ENCODE data around the gene ALG2.
A peak's percentile ranks its signal among the peaks of the same experiment; 100 is the strongest.

ALG2 gene

DNA sequence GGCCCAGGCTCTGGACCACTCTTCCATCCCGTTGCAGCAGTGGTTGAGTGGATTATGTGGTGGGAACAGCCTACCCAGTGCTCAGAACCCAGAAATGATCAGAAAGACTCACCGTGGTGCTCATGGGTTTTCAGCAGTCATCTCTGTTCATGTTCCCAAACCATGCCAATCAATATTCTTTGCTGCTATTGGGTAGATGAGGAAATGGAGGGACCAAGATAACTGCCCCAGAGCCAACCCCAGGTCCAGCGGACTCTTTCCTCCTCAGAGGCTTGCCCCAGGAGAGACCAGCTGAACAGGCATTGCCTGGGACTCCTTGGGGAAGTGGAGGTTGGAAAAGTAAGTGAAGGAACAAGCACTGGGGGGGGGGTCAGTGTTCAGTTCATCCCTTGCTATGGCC, 38.1 kb downstream of the ALG2 start:
- no peak overlapping the region for H3K4me3 ChIP-seq (ENCODE audit: low read length, poor library complexity, severe bottlenecking)
- no peak overlapping the region for H3K4me2 ChIP-seq (ENCODE audit: low read depth, low read length, poor library complexity, severe bottlenecking)
- H3K27me3 ChIP-seq (ENCODE audit: insufficient read depth, low read length, poor library complexity, severe bottlenecking) = no peaks in the 10 kb centered on the region
- no peaks in the 10 kb centered on the region for H3K79me2 ChIP-seq (ENCODE audit: insufficient read depth, low read length)
- H3K36me3 ChIP-seq (ENCODE audit: insufficient read depth, low read length) = no peaks in the 10 kb centered on the region
- no peaks in the 10 kb centered on the region for H3K9me2 ChIP-seq (replicated peaks; ENCODE audit: low read depth, low read length)
- no peak for TF ChIP-seq EZH2phosphoT487 (IDR thresholded peaks at IDR 0.05; ENCODE audit: borderline replicate concordance)
- H3K9me3 ChIP-seq (ENCODE audit: insufficient read depth, low read depth, low read length) = no peaks in the 10 kb centered on the region
- no peak overlapping the region for H3K9ac ChIP-seq (ENCODE audit: low read depth, low read length, poor library complexity, severe bottlenecking)
- no peak overlapping the region for H2AFZ ChIP-seq (ENCODE audit: low read length)
- H4K20me1 ChIP-seq (ENCODE audit: insufficient read depth, low read length, poor library complexity, severe bottlenecking) = no peaks in the 10 kb centered on the region
- H3F3A ChIP-seq (ENCODE audit: low read depth) = 0 out of 2 replicates have a peak, but pooled peaks cover 4% of the 10 kb centered on the region
- H3K4me1 ChIP-seq (ENCODE audit: insufficient read depth, low read length, poor library complexity, severe bottlenecking) = peaks cover 59% of the 10 kb centered on the region

- no peaks in the 10 kb centered on the region for H4K20me1 ChIP-seq (ENCODE audit: insufficient read depth, low read length, poor library complexity, severe bottlenecking)
- H3K79me2 ChIP-seq (ENCODE audit: insufficient read depth, low read length) = no peaks in the 10 kb centered on the region
- H3K9ac ChIP-seq (ENCODE audit: low read depth, low read length, poor library complexity, severe bottlenecking) = no peak overlapping the region
- TF ChIP-seq CTCF (conservative IDR thresholded peaks at IDR 0.05; ENCODE audit: low read length) (no peak), EZH2phosphoT487 (IDR thresholded peaks at IDR 0.05; ENCODE audit: borderline replicate concordance) (no peak)
- H3K27me3 ChIP-seq (ENCODE audit: insufficient read depth, low read length, poor library complexity, severe bottlenecking) = no peaks in the 10 kb centered on the region
- no peak overlapping the region for H2AFZ ChIP-seq (ENCODE audit: low read length)
- H3K4me1 ChIP-seq (ENCODE audit: insufficient read depth, low read length, poor library complexity, severe bottlenecking) = peaks cover 56% of the 10 kb centered on the region
- no peak overlapping the region for H3K4me3 ChIP-seq (ENCODE audit: low read length, poor library complexity, severe bottlenecking)
- H3F3A ChIP-seq (ENCODE audit: low read depth) = 0 out of 2 replicates have a peak, but pooled peaks cover 4% of the 10 kb centered on the region
- peak overlapping the region; percentile 27 for H3K4me2 ChIP-seq (ENCODE audit: low read depth, low read length, poor library complexity, severe bottlenecking)
- no peaks in the 10 kb centered on the region for H3K36me3 ChIP-seq (ENCODE audit: insufficient read depth, low read length)
- no peaks in the 10 kb centered on the region for H3K9me3 ChIP-seq (ENCODE audit: insufficient read depth, low read depth, low read length)
- H3K9me2 ChIP-seq (replicated peaks; ENCODE audit: low read depth, low read length) = no peaks in the 10 kb centered on the region
Observed at GRCh38 chr9:99182356-99182755, 39.4 kb downstream of the ALG2 start.

- Histone ChIP-seq H4K20me1 (ENCODE audit: insufficient read depth, low read length, poor library complexity, severe bottlenecking) (no peaks in the 10 kb centered on the region), H3F3A (ENCODE audit: low read depth) (0 out of 2 replicates have a peak, but pooled peaks cover 4% of the 10 kb centered on the region), H3K9me2 (replicated peaks; ENCODE audit: low read depth, low read length) (no peaks in the 10 kb centered on the region), H3K9ac (ENCODE audit: low read depth, low read length, poor library complexity, severe bottlenecking) (peak overlapping the region; percentile 24), H3K4me1 (ENCODE audit: insufficient read depth, low read length, poor library complexity, severe bottlenecking) (peaks cover 48% of the 10 kb centered on the region), H3K9me3 (ENCODE audit: insufficient read depth, low read depth, low read length) (no peaks in the 10 kb centered on the region), H3K79me2 (ENCODE audit: insufficient read depth, low read length) (no peaks in the 10 kb centered on the region), H3K27me3 (ENCODE audit: insufficient read depth, low read length, poor library complexity, severe bottlenecking) (no peaks in the 10 kb centered on the region), H3K36me3 (ENCODE audit: insufficient read depth, low read length) (no peaks in the 10 kb centered on the region), H3K4me2 (ENCODE audit: low read depth, low read length, poor library complexity, severe bottlenecking) (peak overlapping the region; percentile 27), H2AFZ (ENCODE audit: low read length) (peak overlapping the region; percentile 67), H3K4me3 (ENCODE audit: low read length, poor library complexity, severe bottlenecking) (no peak overlapping the region)
- TF ChIP-seq CTCF (conservative IDR thresholded peaks at IDR 0.05; ENCODE audit: low read length) (no peak), EZH2phosphoT487 (IDR thresholded peaks at IDR 0.05; ENCODE audit: borderline replicate concordance) (no peak)
Observed at GRCh38 chr9:99181621-99182020, 40.1 kb downstream of the ALG2 start.

DNA sequence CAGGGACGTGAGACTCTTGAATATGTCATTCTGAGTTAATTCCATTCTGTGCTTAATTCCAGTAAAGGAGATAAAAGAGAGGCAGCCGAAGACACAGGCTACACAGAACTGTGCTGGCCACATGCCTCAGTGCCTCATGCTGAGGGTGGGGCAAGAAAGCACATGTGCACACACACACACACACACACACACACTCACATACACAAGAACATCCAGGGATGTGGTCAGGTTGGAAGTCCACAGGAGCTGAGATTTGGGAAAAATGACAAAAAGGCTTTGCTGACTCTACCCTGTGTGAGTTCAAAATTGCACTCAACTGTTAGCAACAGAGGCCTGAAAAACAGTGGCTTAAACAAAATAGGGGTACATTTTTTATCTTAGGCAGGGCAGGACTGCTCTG, 40.5 kb downstream of the ALG2 start:
- H3K4me1 ChIP-seq (ENCODE audit: insufficient read depth, low read length, poor library complexity, severe bottlenecking) = peaks cover 45% of the 10 kb centered on the region
- peak overlapping the region; percentile 67 for H2AFZ ChIP-seq (ENCODE audit: low read length)
- H3K4me2 ChIP-seq (ENCODE audit: low read depth, low read length, poor library complexity, severe bottlenecking) = peak overlapping the region; percentile 27
- 0 out of 2 replicates have a peak, but pooled peaks cover 4% of the 10 kb centered on the region for H3F3A ChIP-seq (ENCODE audit: low read depth)
- no peaks in the 10 kb centered on the region for H3K79me2 ChIP-seq (ENCODE audit: insufficient read depth, low read length)
- H3K27me3 ChIP-seq (ENCODE audit: insufficient read depth, low read length, poor library complexity, severe bottlenecking) = no peaks in the 10 kb centered on the region
- H3K9me2 ChIP-seq (replicated peaks; ENCODE audit: low read depth, low read length) = no peaks in the 10 kb centered on the region
- no peaks in the 10 kb centered on the region for H3K36me3 ChIP-seq (ENCODE audit: insufficient read depth, low read length)
- TF ChIP-seq EZH2phosphoT487 (IDR thresholded peaks at IDR 0.05; ENCODE audit: borderline replicate concordance) (no peak), CTCF (conservative IDR thresholded peaks at IDR 0.05; ENCODE audit: low read length) (no peak)
- no peaks in the 10 kb centered on the region for H4K20me1 ChIP-seq (ENCODE audit: insufficient read depth, low read length, poor library complexity, severe bottlenecking)
- peak overlapping the region; percentile 24 for H3K9ac ChIP-seq (ENCODE audit: low read depth, low read length, poor library complexity, severe bottlenecking)
- H3K4me3 ChIP-seq (ENCODE audit: low read length, poor library complexity, severe bottlenecking) = no peak overlapping the region
- H3K9me3 ChIP-seq (ENCODE audit: insufficient read depth, low read depth, low read length) = no peaks in the 10 kb centered on the region

Measured in Loucy (cell line).